GM21576 (cell line): ENCODE data around the gene SMURF1.
"Not testable (repeated sequence)": the region's sequence is repeated elsewhere in the genome, so short reads cannot be mapped to it uniquely, and the experiment has no call there.

ENCODE experiments used
- ATAC-seq: cut with Tn5 transposase; IDR thresholded peaks from one replicate; pipeline ENCODE4 v1.9.1; 2021; ENCODE audit warnings: mild to moderate bottlenecking, moderate library complexity; ENCODE audit not compliant: unreplicated experiment

The SMURF1 gene

GRCh38 chr7:99061001-99061776 lies 82.7 kb downstream of the SMURF1 start:
- ATAC-seq: no peak

GRCh38 chr7:99054781-99055180 lies 89.1 kb downstream of the SMURF1 start:
- no peak for ATAC-seq

- ATAC-seq: no peak
Observed at GRCh38 chr7:99050971-99051370, 92.9 kb downstream of the SMURF1 start.

- no peak for ATAC-seq
Observed at GRCh38 chr7:99047526-99048077, 96.3 kb downstream of the SMURF1 start.

GRCh38 chr7:99046722-99047121 lies 97.2 kb downstream of the SMURF1 start:
- no peak for ATAC-seq

- ATAC-seq: not testable (repeated sequence)
Observed at GRCh38 chr7:99046262-99046661, 97.6 kb downstream of the SMURF1 start.

- ATAC-seq: not testable (repeated sequence)
Observed at GRCh38 chr7:99044858-99045257, 99.0 kb downstream of the SMURF1 start.

GRCh38 chr7:99042957-99043356 lies 101.0 kb downstream of the SMURF1 start:
- ATAC-seq: no peak

GRCh38 chr7:99041526-99041925 lies 102.4 kb downstream of the SMURF1 start:
- ATAC-seq: no peak

- no peak for ATAC-seq
Observed at GRCh38 chr7:99040104-99040958, 103.6 kb downstream of the SMURF1 start.

GRCh38 chr7:99039384-99039891 lies 104.5 kb downstream of the SMURF1 start:
- ATAC-seq: no peak

- ATAC-seq: no peak
Observed at GRCh38 chr7:99038086-99038855, 105.6 kb downstream of the SMURF1 start.

GRCh38 chr7:99037327-99037940 lies 106.5 kb downstream of the SMURF1 start:
- no peak for ATAC-seq

- no peak for ATAC-seq
Observed at GRCh38 chr7:99036546-99037111, 107.3 kb downstream of the SMURF1 start.

- no peak for ATAC-seq
Observed at GRCh38 chr7:99035723-99036545, 108.0 kb downstream of the SMURF1 start.

- ATAC-seq: no peak
Observed at GRCh38 chr7:99034932-99035722, 108.8 kb downstream of the SMURF1 start.

- no peak for ATAC-seq
Observed at GRCh38 chr7:99033765-99034164, 110.1 kb downstream of the SMURF1 start.

- ATAC-seq: no peak
Observed at GRCh38 chr7:99032928-99033327, 111.0 kb downstream of the SMURF1 start.
